SK-N-SH treated with all-trans-retinoic acid at 6 μM for 48 hours (cell line): Measurements from ENCODE around the gene DNER.

Experiments used
- ESRRG ChIP-seq: fragments of 250-450 bp; sonication (Bioruptor Pico); IDR thresholded peaks from 2 replicates; pipeline ENCODE4 v1.6.1; 2021; ENCODE audit warnings: mild to moderate bottlenecking
- PATZ1 ChIP-seq: fragments of 250-450 bp; sonication (Bioruptor Pico); IDR thresholded peaks from 2 replicates; pipeline ENCODE4 v1.8.0; 2020; ENCODE audit warnings: mild to moderate bottlenecking, moderate library complexity, borderline replicate concordance
- ZC3H10 ChIP-seq: fragments of 250-450 bp; sonication (Bioruptor Pico); IDR thresholded peaks from 2 replicates; pipeline ENCODE4 v1.5.1; 2021; ENCODE audit warnings: mild to moderate bottlenecking, moderate library complexity

- no peak for TF ChIP-seq ESRRG
- no peak for TF ChIP-seq ZC3H10 (CRISPR knock-in tag)
- no peak for TF ChIP-seq PATZ1 (CRISPR knock-in tag)
Observed at GRCh38 chr2:229409751-229410181, 304.6 kb downstream of the DNER start.
